ENCODE results near the gene TAX1BP1.
"Not testable (repeated sequence)": the region's sequence is repeated elsewhere in the genome, so short reads cannot be mapped to it uniquely, and the experiment has no call there.

The TAX1BP1 gene

DNA sequence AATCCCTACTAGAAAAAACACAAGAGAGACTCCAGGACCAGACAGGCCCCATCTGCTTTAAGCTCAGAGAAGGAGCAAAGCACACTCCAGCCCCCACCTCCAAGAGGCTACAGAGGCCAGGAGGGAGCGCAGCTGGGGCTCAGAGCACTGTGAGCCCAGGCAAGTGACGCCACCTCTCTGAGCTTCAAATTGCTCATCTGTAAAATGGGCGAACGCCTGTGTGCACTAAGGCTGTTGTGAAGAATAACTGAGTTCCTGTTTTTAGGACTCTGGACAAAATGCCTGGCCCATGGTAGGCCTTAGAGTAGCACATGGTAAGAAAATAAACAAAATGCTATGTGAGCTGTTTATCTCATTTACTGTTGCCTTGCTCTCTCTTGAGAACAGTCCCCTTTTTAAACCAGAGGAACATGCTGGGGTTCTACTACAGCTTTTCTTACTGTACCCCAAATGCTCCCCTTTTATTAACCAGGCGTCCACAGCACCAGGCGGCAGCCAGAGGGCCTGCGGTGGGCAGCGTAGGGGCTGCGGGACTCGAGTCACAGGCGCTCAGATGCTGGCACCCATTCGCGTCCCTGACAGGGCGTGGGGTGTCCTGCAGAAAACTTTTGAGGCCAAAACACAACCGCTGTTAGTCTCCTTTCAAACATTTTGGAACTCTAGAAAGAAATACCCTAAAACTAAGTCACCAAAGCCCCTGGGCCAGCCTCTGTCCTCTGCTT is 103.8 kb downstream of the TAX1BP1 start:
- no peak for DNase-seq (ENCODE audit: low read depth)

DNA sequence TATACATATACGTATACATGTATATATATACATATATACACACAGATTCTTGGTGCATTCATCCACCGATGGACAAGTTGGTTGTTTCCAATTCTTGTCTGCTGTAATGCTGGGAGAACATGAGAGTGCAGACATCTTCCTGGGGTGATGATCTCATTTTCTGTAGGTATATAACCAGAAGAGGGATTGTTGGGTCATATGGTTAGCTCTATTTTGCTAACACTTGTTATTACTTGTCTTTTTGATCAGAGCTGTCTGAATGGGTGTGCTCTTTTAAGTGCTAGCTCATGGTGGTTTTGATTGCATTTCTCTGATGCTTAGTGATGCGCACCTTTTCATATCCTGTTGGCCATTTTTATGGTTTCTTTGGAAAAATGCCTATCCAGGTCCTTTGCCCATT is 106.4 kb downstream of the TAX1BP1 start:
- DNase-seq (ENCODE audit: low read depth): no peak

DNA sequence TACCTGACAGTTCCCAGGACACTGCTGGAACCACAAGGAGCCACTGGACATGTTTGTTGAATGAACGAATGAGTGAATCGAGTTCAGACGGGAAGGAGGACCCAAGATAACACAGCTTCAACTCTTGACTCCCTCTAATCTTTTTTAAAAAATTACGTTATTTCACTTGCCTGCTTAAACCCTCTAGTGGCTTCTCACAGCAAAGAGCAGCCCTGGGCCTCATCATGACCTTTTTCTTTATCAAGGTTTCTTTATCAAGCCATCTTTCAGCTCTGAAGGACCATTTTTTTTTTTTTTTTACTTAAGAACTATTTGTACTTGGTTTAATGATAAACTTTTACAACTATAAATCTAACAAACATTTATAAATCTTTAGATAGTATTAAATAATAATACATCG is 110.6 kb downstream of the TAX1BP1 start:
- no peak for DNase-seq (ENCODE audit: low read depth)

DNA sequence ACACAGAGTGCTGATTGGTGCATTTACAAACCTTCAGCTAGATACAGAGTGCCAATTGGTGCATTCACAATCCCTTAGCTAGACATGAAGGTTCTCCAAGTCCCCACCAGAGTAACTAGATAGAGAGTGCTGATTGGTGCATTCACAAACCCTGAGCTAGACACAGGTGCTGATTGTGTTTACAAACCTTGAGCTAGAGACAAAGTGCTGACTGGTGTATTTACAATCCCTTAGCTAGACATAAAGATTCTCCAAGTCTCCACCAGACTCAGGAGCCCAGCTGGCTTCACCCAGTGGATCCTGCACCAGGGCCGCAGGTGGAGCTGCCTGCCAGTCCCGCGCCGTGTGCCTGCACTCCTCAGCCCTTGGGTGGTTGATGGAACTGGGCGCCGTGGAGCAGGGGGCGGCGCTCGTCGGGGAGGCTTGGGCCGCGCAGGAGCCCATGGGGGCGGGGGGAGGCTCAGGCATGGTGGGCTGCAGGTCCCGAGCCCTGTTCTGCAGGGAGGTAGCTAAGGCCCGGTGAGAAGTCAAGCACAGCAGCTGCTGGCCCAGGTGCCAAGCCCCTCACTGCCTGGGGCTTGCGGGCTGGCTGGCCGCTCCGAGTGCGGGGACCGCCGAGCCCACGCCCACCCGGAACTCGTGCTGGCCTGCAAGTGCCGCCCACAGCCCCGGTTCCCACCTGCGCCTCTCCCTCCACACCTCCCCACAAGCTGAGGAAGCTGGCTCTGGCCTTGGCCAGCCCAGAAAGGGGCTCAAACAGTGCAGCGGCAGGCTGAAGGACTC is 116.9 kb downstream of the TAX1BP1 start:
- not testable (repeated sequence) for DNase-seq (ENCODE audit: low read depth)

DNA sequence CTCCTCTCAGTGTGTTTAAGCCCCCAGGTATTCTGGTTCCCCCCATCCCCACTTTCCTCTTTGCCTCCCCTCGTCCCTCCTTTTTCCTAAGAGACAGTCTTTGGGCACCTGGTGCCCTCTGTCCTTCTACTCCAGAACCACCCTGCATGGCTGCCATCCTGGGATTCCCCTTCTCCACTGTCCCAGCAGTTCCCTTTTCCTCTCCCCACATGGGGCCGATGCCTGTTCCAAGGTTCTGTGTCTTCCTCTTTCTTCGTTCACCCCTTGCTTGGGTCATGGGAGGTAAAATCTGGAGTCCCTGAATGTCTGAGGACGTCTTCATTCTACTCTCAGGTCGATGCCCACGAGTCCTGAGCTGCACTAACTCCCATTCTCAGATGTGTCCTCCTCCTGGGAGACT is 120.8 kb downstream of the TAX1BP1 start:
- DNase-seq (ENCODE audit: low read depth): no peak

DNA sequence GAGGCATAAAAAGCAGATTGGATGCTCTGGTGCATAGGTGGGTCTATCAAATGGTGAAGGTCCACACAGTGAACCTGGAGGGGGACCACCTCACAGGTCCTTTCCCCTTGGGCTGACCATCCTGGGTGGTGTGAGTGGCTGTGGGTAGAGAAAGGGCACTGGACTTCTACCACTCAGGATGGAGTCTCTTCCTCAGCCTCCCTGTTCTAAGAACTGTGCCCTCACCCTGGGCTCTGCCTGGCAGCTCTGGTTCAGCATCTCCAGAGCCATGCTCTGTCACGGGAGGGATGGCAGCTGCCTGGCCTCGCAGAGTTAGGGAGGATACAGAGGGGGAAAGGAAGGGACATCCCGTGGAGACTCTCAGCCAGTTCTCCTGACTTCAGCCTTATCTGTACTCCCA is 121.8 kb downstream of the TAX1BP1 start:
- DNase-seq (ENCODE audit: low read depth): no peak

DNA sequence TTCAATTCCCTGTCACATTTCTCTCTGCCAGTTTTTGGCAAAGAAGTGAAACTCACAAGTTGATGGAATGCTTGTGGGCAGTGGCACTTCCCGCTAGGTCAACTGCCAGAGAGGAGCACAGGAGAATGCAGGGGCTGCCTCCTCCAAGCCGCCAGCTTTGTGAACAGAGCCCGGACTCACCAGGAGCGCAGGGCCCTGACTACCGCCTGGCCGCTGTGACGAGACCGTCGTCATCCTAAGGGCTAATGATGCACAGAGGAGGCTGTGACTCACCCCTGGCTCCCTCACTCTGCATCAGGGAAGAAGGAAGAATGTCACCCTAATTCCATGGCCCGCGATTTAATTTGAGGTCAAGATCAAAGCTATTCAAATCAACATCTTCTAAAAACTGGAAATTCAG is 123.9 kb downstream of the TAX1BP1 start:
- DNase-seq (ENCODE audit: low read depth): no peak

DNA sequence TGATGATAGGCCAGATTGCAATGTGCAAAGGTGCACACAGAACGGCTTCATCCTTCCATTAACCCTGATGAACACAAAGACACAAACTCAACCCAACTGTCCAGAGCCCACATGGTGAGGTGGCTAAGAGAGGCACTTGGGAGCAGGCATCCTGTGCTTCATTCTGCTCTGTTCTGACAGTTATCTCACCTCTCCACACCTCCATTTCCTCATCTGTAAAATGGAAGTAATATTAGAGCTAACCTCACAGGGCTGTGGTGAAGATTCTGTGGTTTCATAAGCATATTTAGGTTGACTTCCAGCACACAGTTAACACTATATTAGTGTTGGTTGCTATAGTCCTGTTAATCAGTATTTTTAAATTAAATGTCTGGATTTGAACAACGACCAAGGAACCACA is 126.3 kb downstream of the TAX1BP1 start:
- DNase-seq (ENCODE audit: low read depth): no peak

DNA sequence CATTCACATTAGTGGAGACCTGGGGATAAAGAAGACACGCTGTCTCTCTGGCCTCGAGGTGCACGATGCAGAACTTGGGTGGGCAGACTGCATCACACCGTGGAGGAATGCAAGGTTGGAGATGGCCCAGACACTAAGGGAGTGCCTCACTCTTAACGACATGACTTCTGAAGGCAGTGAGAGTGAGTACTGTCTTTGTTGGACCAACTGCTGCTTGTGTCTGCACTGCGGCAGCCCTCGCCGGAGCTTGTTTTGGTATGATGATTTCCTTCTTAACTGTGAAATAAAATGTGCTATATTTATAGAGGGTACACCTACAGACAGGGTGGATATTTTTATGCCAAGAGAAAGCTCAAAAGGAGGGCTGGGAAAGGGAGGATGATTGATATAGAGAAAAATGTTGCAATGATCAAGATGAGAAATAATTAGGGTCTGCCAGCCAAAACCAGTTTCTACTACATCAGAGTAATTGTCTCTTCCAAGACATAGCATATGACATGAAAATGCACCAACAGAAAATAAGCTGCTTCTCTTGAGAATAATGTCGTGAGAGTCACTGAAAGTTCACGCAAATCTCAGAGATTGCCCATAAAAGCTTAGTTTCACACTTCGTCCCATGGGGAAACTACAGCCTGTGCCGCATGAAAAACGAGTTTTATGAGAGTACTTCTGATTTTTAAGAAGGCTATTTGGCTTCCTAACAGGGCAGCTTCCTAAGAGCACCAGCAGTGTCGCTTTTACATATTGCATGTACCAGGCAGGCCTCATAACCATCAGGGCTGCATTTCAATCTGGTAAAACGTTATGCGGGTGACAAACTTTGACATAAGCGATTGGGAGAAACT is 127.1 kb downstream of the TAX1BP1 start:
- DNase-seq (ENCODE audit: low read depth): no peak

DNA sequence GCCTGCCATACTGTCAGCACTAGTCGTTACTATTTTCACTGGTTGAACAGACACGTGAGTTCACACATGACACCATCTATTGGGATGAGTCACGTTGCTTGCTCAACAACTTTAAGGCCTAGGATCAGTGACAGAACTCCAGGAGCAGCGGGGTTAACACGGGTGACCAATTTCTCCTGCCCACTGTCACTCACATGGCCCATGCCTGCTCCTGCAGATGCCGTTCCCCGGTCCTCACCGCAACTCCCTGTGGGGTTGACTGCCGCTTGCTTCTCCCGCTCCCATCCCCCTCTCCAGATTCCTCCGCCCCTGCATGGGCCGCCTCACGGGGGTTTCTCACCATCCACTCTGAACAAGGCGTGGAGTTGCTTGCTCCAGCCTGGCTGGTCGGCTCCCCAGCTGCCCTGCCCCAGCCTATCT is 128.2 kb downstream of the TAX1BP1 start:
- no peak for DNase-seq (ENCODE audit: low read depth)

DNA sequence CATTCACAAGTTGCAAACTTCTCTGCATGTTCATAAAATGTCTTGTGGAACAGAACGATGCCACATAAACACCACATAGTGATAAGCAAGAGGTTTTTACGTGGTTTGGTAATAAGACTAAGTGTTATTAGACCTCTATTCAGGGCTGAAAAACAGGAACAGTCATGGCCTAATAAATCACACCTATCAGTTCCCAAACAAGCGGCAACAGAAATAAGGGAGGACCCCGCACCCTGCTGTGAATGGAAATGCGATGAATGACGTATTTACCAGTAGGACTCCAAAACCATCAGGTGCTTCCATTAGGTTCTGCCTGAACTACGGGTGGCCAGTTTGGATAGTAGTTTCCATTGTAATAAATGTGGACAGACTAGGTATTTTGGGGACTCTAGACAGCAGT is 129.1 kb downstream of the TAX1BP1 start:
- DNase-seq (ENCODE audit: low read depth): no peak

DNA sequence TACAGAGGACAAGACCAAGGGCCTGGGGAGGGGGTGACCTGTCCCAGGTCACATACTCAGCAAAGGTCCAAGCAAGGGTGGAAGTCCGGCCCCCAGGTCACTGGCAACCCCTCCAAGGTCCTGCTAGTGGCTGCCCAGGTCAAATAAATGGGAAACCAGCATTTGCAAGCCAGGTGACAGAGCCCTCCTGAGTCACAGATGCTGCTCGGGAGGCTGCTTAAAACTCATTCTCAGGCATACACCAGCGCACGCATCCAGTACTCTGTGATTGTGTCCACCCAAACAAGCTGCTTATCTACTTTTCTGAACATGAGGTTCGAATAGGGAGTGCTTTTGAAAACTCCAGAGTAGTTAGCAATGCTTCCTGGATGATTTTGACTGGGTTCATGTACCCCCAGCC is 130.6 kb downstream of the TAX1BP1 start:
- DNase-seq (ENCODE audit: low read depth): no peak

DNA sequence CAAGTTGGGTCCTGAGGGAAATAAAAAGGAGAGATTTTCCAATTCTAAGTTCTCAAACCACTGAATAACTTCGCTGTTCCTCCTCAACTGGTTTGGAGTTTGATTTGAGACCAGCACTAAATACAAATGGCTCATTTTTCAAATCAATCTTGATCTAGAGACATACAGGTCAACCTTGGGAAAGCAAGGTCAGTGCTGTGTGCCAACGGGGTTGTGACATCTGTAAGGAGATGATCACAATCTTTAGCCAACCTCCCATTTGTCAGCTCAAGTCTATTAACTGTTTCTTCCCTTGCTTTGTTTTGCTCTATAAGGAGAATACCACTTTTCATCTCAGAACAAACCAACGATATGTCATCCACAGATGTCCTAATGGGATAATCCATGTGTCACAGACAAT is 131.1 kb downstream of the TAX1BP1 start:
- no peak for DNase-seq (ENCODE audit: low read depth)

DNA sequence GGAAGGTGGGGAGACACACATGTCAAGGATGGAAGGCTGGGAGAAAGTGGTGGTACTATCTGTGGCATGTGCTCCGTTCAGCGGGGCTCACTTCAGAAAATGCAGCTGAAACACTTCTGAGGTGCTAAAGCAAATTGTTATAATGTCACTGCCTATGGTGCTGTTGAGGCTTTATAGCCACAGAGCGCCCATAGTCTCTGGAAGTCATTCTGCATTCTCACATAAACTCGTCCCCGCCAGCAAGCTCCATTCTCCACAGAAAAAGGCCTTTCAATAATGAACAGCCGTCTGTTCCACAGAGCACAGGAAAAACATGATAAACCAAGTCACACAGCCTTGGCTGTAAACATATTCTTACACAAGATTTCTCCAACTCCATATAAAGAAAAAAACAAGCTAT is 131.9 kb downstream of the TAX1BP1 start:
- no peak for DNase-seq (ENCODE audit: low read depth)

DNA sequence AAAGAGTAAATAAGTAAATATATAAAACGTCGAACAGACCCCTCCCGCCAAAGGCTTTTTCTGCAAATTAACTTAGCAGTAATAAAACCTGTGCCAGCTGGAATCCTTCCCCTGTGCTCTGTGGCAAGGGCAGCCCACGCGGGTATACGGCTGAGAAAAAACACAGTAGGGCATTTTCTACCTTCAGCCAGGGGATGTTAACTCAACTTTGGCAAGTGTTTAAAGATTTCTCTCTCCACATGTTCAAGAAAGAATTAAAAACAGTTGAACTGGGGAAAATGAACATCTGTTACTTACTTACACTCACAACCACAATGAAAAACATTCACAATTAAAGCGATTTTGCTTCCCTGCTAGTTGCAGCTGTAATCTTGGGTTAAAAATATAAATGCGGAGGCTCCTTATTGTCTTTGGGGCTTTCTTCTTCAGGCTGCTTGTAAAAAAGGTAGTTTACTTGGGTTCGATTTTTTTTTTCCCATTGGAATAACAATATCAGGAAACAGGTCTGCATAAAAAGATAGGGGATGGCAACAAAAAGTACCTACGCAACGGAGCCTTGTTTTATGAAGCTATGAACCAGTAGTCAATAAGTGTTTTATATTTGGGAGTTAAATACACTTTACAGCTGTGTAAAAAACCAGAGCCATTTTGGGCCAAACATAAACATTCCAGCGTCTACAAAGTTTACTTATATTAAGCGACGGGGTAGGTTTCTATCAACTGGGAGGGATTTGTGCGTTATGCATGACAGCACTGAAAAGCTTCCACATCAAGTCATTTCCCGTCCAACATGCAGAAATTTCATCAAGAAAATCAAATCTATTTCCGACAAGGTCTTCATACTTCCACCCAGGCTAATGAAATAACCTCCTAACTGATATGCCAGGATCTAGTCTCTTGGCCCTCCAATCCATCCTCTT is 132.7 kb downstream of the TAX1BP1 start:
- DNase-seq (ENCODE audit: low read depth): no peak

DNA sequence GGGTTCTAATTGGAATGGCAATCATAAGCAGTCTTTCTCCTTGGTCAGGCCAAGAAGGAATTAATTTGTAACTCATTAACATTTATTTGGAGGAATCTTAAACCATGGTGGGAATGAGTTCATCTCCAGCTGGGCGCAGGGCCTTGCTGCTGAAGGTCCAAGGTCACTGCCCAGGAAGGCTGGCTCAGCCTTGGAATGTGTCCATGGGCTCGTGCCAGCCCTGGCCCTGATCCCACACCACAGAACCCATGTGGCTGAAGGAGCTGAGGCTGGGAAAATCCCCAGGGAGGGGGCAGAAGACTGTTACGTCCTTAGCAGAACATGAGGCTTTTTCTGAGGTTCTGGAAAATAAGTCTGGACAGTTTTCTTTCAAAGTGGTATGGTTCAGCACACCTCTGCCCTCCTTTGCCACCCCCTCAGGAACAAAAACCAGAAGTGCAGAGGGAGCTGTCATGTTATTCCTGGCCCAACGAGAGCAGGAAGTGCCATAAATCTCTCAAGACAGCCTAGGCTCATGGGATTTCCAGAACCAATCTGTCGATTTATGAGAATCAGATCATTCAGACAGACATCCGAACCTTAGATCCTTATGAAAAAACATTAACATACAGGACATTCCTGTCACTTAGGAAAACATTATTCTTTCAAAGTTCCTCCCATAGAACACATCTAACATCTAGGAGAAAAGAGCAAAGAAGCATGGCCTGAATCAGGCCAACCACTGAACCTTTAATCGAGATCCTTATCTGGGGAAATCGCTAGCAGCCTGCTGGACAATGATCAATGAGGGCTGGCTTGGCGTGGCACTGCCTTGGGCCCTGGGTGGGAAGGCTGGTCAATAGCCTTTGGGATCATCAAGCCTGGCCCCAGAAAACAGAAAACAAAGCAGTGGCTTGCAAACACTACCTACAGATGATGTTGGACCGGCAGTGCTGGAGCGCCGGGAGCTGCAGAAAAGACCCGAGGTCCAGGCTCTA is 134.3 kb downstream of the TAX1BP1 start:
- no peak for DNase-seq (ENCODE audit: low read depth)

DNA sequence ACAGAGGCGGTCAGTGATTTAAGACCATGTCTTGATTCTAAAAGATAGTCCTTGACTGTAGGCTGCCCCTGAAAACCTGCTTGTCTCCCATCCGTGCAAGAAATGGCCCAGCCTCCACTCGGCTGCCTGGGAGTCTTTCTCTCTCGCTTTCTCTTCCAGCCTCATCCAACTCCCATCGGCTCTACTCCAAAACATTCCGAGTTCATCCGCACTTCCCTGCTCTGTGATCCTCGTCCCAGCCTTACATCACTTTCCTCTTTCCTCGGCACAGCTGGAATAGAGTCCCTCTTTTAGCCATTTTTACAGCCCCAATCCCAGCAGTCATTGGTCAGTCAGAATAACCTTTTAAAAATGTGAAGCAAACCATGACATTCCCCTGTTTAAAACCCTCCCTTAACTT is 135.1 kb downstream of the TAX1BP1 start:
- no peak for DNase-seq (ENCODE audit: low read depth)

DNA sequence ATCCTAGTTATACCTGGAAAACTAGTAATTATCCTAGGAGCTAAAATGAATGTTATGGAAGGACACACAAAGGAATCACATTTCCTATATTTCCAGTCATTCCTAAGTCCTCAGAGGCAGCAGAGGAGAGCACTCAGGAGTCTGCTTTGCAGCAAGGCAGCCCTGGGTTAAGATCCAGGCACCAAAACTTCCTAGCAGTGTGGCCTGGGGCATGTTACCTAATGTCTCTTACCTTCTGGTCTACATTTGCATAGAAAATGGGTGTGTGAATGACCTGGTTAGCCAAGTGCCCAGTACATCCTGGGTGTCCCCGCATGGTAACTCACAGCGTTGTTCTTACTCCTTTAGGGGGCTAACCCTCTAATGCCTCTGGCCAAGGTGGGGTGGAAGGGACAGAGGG is 135.9 kb downstream of the TAX1BP1 start:
- no peak for DNase-seq (ENCODE audit: low read depth)

DNA sequence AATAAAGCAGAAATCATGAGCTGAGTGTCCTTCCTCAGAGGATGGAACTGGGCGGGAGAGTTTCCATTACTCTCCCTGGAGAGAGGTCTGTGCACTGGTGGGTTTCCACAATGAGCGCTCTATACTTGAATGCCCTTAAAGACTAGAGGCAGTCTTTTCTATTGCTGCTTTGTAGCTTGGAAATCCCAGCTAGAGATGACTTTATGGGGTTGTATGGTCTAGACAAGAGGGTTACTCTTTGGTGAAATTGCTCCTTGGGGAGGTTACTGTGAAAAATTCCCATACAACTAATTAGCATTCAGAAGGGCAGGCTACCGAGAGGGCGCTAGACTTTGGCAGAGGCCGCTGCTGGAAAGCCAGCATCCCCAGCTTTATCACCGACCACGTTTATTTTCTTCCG is 136.8 kb downstream of the TAX1BP1 start:
- no peak for DNase-seq (ENCODE audit: low read depth)

Measured in activated T-helper 9 cell treated with anti-CD3 and anti-CD28 coated beads, Interleukin-2, amount 50 U/mL, for 16 hours (primary cell).